Stimulated activated memory B cell treated with anti-CD40 and anti-IgM and Interleukin-4, amounts not matched to agents 10 μg/mL and 1 μg/mL and 100 μg/mL, for 72 hours (primary cell): ENCODE results near the gene BUB1.

ENCODE experiments used
- ATAC-seq: fragments of 150-1000 bp; cut with Tn5 transposase; 2 replicates; pipeline ENCODE4 v1.10.0; 2021
- H3K27ac Mint-ChIP-seq: one replicate; pipeline ENCODE4 v1.8.0; 2022; ENCODE audit warnings: mild to moderate bottlenecking, mixed read lengths
- H3K27me3 Mint-ChIP-seq: one replicate; pipeline ENCODE4 v1.8.0; 2022; ENCODE audit warnings: mixed read lengths
- H3K36me3 Mint-ChIP-seq: one replicate; pipeline ENCODE4 v1.8.0; 2022; ENCODE audit warnings: mixed read lengths
- H3K4me1 Mint-ChIP-seq: one replicate; pipeline ENCODE4 v1.8.0; 2022; ENCODE audit warnings: mixed read lengths
- H3K4me3 Mint-ChIP-seq: one replicate; pipeline ENCODE4 v1.8.0; 2022; ENCODE audit warnings: mild to moderate bottlenecking, moderate library complexity, mixed read lengths
- H3K9me3 Mint-ChIP-seq: one replicate; pipeline ENCODE4 v1.8.0; 2022; ENCODE audit warnings: mixed read lengths

The BUB1 gene

GRCh38 chr2:110678457-110679336 lies 834 bp upstream of the BUB1 start:
- H3K4me1 Mint-ChIP-seq, result peaks cover 28% of the 10 kb centered on the region
- peak overlapping the region; percentile 85 for H3K27ac Mint-ChIP-seq
- no peaks in the 10 kb centered on the region for H3K9me3 Mint-ChIP-seq
- peak overlapping the region; percentile 91 for H3K4me3 Mint-ChIP-seq
- no peaks in the 10 kb centered on the region for H3K36me3 Mint-ChIP-seq
- no peak for ATAC-seq
- no peaks in the 10 kb centered on the region for H3K27me3 Mint-ChIP-seq

GRCh38 chr2:110677080-110677479 lies 783 bp downstream of the BUB1 start:
- H3K36me3 Mint-ChIP-seq, result no peaks in the 10 kb centered on the region
- H3K4me1 Mint-ChIP-seq, result peaks cover 28% of the 10 kb centered on the region
- no peak for ATAC-seq
- no peaks in the 10 kb centered on the region for H3K9me3 Mint-ChIP-seq
- no peaks in the 10 kb centered on the region for H3K27me3 Mint-ChIP-seq
- H3K4me3 Mint-ChIP-seq, result peak overlapping the region; percentile 91
- H3K27ac Mint-ChIP-seq, result peak overlapping the region; percentile 85

- no peak for ATAC-seq
- Mint-ChIP-seq H3K9me3 (no peaks in the 10 kb centered on the region), H3K27me3 (no peaks in the 10 kb centered on the region), H3K4me3 (no peak overlapping the region), H3K4me1 (peaks cover 28% of the 10 kb centered on the region), H3K27ac (no peak overlapping the region), H3K36me3 (no peaks in the 10 kb centered on the region)
Measured at GRCh38 chr2:110675679-110676078, 2.2 kb downstream of the BUB1 start.

GRCh38 chr2:110674620-110675555 lies 3.0 kb downstream of the BUB1 start:
- no peaks in the 10 kb centered on the region for H3K36me3 Mint-ChIP-seq
- peaks cover 28% of the 10 kb centered on the region for H3K4me1 Mint-ChIP-seq
- ATAC-seq, result peak; percentile 95

GRCh38 chr2:110673201-110673600 lies 4.7 kb downstream of the BUB1 start:
- peak overlapping the region; percentile 37 for H3K27ac Mint-ChIP-seq
- H3K9me3 Mint-ChIP-seq, result no peaks in the 10 kb centered on the region
- H3K27me3 Mint-ChIP-seq, result no peaks in the 10 kb centered on the region
- peaks cover 11% of the 10 kb centered on the region for H3K36me3 Mint-ChIP-seq
- H3K4me3 Mint-ChIP-seq, result no peak overlapping the region
- H3K4me1 Mint-ChIP-seq, result peaks cover 12% of the 10 kb centered on the region
- no peak for ATAC-seq

More at GRCh38 chr2:110674620-110675555, 3.0 kb downstream of the BUB1 start:
- Mint-ChIP-seq H3K9me3 (no peaks in the 10 kb centered on the region), H3K27me3 (no peaks in the 10 kb centered on the region), H3K27ac (peak overlapping the region; percentile 65), H3K4me3 (peak overlapping the region; percentile 53)

- Mint-ChIP-seq H3K9me3 (no peaks in the 10 kb centered on the region), H3K4me3 (no peak overlapping the region), H3K4me1 (peaks cover 11% of the 10 kb centered on the region), H3K36me3 (peaks cover 12% of the 10 kb centered on the region), H3K27me3 (no peaks in the 10 kb centered on the region), H3K27ac (no peak overlapping the region)
- ATAC-seq, result no peak
Measured at GRCh38 chr2:110670826-110671225, 7.0 kb downstream of the BUB1 start.

- Mint-ChIP-seq H3K4me1 (no peaks in the 10 kb centered on the region), H3K9me3 (no peaks in the 10 kb centered on the region), H3K36me3 (peaks cover 12% of the 10 kb centered on the region), H3K4me3 (no peak overlapping the region), H3K27me3 (no peaks in the 10 kb centered on the region), H3K27ac (no peak overlapping the region)
- no peak for ATAC-seq
Measured at GRCh38 chr2:110669079-110669478, 8.8 kb downstream of the BUB1 start.

GRCh38 chr2:110667071-110667470 lies 10.8 kb downstream of the BUB1 start:
- ATAC-seq, result no peak
- Mint-ChIP-seq H3K27me3 (no peaks in the 10 kb centered on the region), H3K4me1 (no peaks in the 10 kb centered on the region), H3K27ac (no peak overlapping the region), H3K9me3 (no peaks in the 10 kb centered on the region), H3K4me3 (no peak overlapping the region), H3K36me3 (peaks cover 12% of the 10 kb centered on the region)

GRCh38 chr2:110664135-110664534 lies 13.7 kb downstream of the BUB1 start:
- Mint-ChIP-seq H3K27ac (no peak overlapping the region), H3K9me3 (no peaks in the 10 kb centered on the region), H3K4me3 (no peak overlapping the region), H3K36me3 (peaks cover 12% of the 10 kb centered on the region), H3K27me3 (no peaks in the 10 kb centered on the region), H3K4me1 (no peaks in the 10 kb centered on the region)
- no peak for ATAC-seq

- H3K36me3 Mint-ChIP-seq, result peaks cover 11% of the 10 kb centered on the region
- no peak overlapping the region for H3K27ac Mint-ChIP-seq
- no peak overlapping the region for H3K4me3 Mint-ChIP-seq
- no peaks in the 10 kb centered on the region for H3K27me3 Mint-ChIP-seq
- no peaks in the 10 kb centered on the region for H3K4me1 Mint-ChIP-seq
- ATAC-seq, result no peak
- H3K9me3 Mint-ChIP-seq, result no peaks in the 10 kb centered on the region
Measured at GRCh38 chr2:110662560-110662959, 15.3 kb downstream of the BUB1 start.

GRCh38 chr2:110660558-110660957 lies 17.3 kb downstream of the BUB1 start:
- ATAC-seq, result no peak
- Mint-ChIP-seq H3K4me3 (no peak overlapping the region), H3K36me3 (peaks cover 15% of the 10 kb centered on the region), H3K4me1 (no peaks in the 10 kb centered on the region), H3K9me3 (no peaks in the 10 kb centered on the region), H3K27me3 (no peaks in the 10 kb centered on the region), H3K27ac (no peak overlapping the region)

- Mint-ChIP-seq H3K36me3 (peaks cover 15% of the 10 kb centered on the region), H3K27me3 (no peaks in the 10 kb centered on the region), H3K4me3 (no peak overlapping the region), H3K4me1 (no peaks in the 10 kb centered on the region), H3K27ac (no peak overlapping the region), H3K9me3 (no peaks in the 10 kb centered on the region)
- no peak for ATAC-seq
Measured at GRCh38 chr2:110659248-110659647, 18.6 kb downstream of the BUB1 start.

- Mint-ChIP-seq H3K27me3 (no peaks in the 10 kb centered on the region), H3K4me3 (no peak overlapping the region), H3K9me3 (no peaks in the 10 kb centered on the region), H3K27ac (no peak overlapping the region), H3K4me1 (no peaks in the 10 kb centered on the region), H3K36me3 (peaks cover 21% of the 10 kb centered on the region)
- no peak for ATAC-seq
Measured at GRCh38 chr2:110657724-110658305, 20.0 kb downstream of the BUB1 start.

GRCh38 chr2:110655701-110656100 lies 22.2 kb downstream of the BUB1 start:
- H3K4me1 Mint-ChIP-seq, result no peaks in the 10 kb centered on the region
- H3K36me3 Mint-ChIP-seq, result peaks cover 21% of the 10 kb centered on the region
- H3K9me3 Mint-ChIP-seq, result no peaks in the 10 kb centered on the region
- H3K27me3 Mint-ChIP-seq, result no peaks in the 10 kb centered on the region
- no peak overlapping the region for H3K27ac Mint-ChIP-seq
- no peak overlapping the region for H3K4me3 Mint-ChIP-seq
- ATAC-seq, result no peak

GRCh38 chr2:110653861-110654260 lies 24.0 kb downstream of the BUB1 start:
- H3K27ac Mint-ChIP-seq, result no peak overlapping the region
- no peak for ATAC-seq
- peaks cover 17% of the 10 kb centered on the region for H3K36me3 Mint-ChIP-seq
- no peaks in the 10 kb centered on the region for H3K4me1 Mint-ChIP-seq
- H3K9me3 Mint-ChIP-seq, result no peaks in the 10 kb centered on the region
- H3K4me3 Mint-ChIP-seq, result no peak overlapping the region
- H3K27me3 Mint-ChIP-seq, result no peaks in the 10 kb centered on the region
